Loucy (cell line): ENCODE results near the gene ADAMTS8.

ENCODE experiments used
- CTCF ChIP-seq: fragments of 200-600 bp; sonication (generic); conservative IDR thresholded peaks from 2 replicates; pipeline ENCODE4 v1.5.1; 2014; ENCODE audit warnings: mild to moderate bottlenecking, antibody characterized with exemption, low read length
- EZH2phosphoT487 ChIP-seq: fragments of 200-600 bp; IDR thresholded peaks from 2 replicates; pipeline ENCODE4 v1.6.1; 2018; ENCODE audit warnings: antibody characterized with exemption, mild to moderate bottlenecking, moderate library complexity, borderline replicate concordance

- TF ChIP-seq CTCF (no peak), EZH2phosphoT487 (no peak)
These were observed 44.8 kb upstream of the ADAMTS8 start for GRCh38 chr11:130473056-130473794.
